K562 (cell line): ENCODE results near the gene IL10RB.

Experiments
- CREB1 ChIP-seq, 2 experiments: sonication (generic) in 1 of 2; formaldehyde crosslinking in 1 of 2; IDR thresholded peaks; 2 replicates each; pipeline versions ENCODE4 v1.6.1 to v1.8.0; 2012 to 2022; ENCODE audit warnings: inconsistent platforms in 1 of 2, mild to moderate bottlenecking in 1 of 2, missing genetic modification reagents in 1 of 2, moderate library complexity in 1 of 2
- TF ChIP-seq, protein P1 (sequence below), 3 experiments: IDR thresholded peaks in 2 of 3; conservative IDR thresholded peaks in 1 of 3; 2 replicates each; pipeline ENCODE4 v1.5.1; 2011 to 2012; ENCODE audit warnings: low read length in 3 of 3, mild to moderate bottlenecking in 3 of 3, control low read depth in 2 of 3, improper control_type of control experiment in 1 of 3, inconsistent platforms in 1 of 3, low read depth in 1 of 3, mixed read lengths in 1 of 3, moderate library complexity in 1 of 3; ENCODE audit not compliant: insufficient read depth in 2 of 3

DNA sequence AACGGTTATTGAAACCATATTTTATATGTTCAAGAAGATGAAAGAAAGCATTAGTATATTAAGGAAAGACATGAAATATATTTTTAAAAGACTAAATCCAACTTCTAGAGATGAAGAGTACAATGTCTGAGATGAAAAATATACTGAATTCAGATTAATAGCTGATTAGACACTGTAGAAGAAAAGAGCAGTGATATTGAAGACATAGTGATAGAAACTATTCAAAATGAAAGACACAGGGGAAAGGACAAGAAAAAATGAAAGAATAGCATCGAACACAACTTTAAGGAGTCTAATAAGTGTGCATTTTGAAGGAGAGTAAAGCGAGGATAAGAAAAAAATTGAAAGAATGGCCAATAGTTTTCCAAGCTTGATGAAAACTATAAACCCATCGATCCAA lies 47.4 kb downstream of the IL10RB start:
- TF ChIP-seq, protein P1, sequence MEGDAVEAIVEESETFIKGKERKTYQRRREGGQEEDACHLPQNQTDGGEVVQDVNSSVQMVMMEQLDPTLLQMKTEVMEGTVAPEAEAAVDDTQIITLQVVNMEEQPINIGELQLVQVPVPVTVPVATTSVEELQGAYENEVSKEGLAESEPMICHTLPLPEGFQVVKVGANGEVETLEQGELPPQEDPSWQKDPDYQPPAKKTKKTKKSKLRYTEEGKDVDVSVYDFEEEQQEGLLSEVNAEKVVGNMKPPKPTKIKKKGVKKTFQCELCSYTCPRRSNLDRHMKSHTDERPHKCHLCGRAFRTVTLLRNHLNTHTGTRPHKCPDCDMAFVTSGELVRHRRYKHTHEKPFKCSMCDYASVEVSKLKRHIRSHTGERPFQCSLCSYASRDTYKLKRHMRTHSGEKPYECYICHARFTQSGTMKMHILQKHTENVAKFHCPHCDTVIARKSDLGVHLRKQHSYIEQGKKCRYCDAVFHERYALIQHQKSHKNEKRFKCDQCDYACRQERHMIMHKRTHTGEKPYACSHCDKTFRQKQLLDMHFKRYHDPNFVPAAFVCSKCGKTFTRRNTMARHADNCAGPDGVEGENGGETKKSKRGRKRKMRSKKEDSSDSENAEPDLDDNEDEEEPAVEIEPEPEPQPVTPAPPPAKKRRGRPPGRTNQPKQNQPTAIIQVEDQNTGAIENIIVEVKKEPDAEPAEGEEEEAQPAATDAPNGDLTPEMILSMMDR (IDR thresholded peaks at IDR 0.05 in 2 of 3, conservative IDR thresholded peaks at IDR 0.05 in 1 of 3; ENCODE audit: insufficient read depth in 2 of 3, low read depth in 1 of 3, low read length in 3 of 3) = no peak
- TF ChIP-seq CREB1 (IDR thresholded peaks at IDR 0.05) (no peak), CREB1 (CRISPR knock-in tag; IDR thresholded peaks at IDR 0.05) (no peak)
